Neural cell (in vitro differentiated cells): ENCODE data around the gene CHTF18. TPM values are rescaled to one million over a fixed set of nuclear protein-coding genes. Genes with fewer than 3 reads are reported as not detected.

Source experiments
- H2AFZ ChIP-seq: fragments of 200-600, 300-800 bp; sonication (generic), shearing (Covaris generic); 2 replicates; pipeline ENCODE4 v1.6.0; 2014; ENCODE audit warnings: low read depth, mild to moderate bottlenecking, antibody characterized with exemption, low read length, moderate library complexity
- H3F3A ChIP-seq: fragments of 200-600 bp; shearing (Covaris generic); 2 replicates; pipeline ENCODE4 v1.6.1; 2016; ENCODE audit warnings: mild to moderate bottlenecking, moderate library complexity, mixed read lengths, antibody characterized with exemption, low read length; ENCODE audit not compliant: insufficient read depth, poor library complexity, severe bottlenecking
- H3K27ac ChIP-seq: fragments of 200-600, 300-800 bp; sonication (generic), shearing (Covaris generic); 2 replicates; pipeline ENCODE4 v1.5.1; 2014; ENCODE audit warnings: mild to moderate bottlenecking, low read length, moderate library complexity
- H3K27me3 ChIP-seq: fragments of 300-800, 200-600 bp; sonication (generic), shearing (Covaris generic); 2 replicates; pipeline ENCODE4 v1.6.0; 2014; ENCODE audit warnings: mild to moderate bottlenecking, low read depth, low read length, moderate library complexity; ENCODE audit not compliant: insufficient read depth
- H3K36me3 ChIP-seq: fragments of 300-800, 200-600 bp; sonication (generic), shearing (Covaris generic); 2 replicates; pipeline ENCODE4 v1.5.1; 2014; ENCODE audit warnings: mild to moderate bottlenecking, antibody characterized with exemption, low read length, moderate library complexity; ENCODE audit not compliant: insufficient read depth
- H3K4me2 ChIP-seq: fragments of 300-800, 200-600 bp; sonication (generic), shearing (Covaris generic); 2 replicates; pipeline ENCODE4 v1.6.0; 2014; ENCODE audit warnings: mild to moderate bottlenecking, low read length
- H3K4me3 ChIP-seq: fragments of 300-800, 200-600 bp; sonication (generic), shearing (Covaris generic); 2 replicates; pipeline ENCODE4 v1.5.1; 2014; ENCODE audit warnings: mild to moderate bottlenecking, low read length, moderate library complexity
- H3K79me2 ChIP-seq: fragments of 200-600 bp; shearing (Covaris generic); replicated peaks from 2 replicates; pipeline ENCODE4 v1.6.0; 2014; ENCODE audit warnings: mild to moderate bottlenecking, low read length, moderate library complexity; ENCODE audit not compliant: insufficient read depth
- H3K9ac ChIP-seq: fragments of 300-800, 200-600 bp; sonication (generic), shearing (Covaris generic); 2 replicates; pipeline ENCODE4 v1.6.1; 2016; ENCODE audit warnings: mild to moderate bottlenecking, low read length, mixed read lengths
- H3K9me2 ChIP-seq: fragments of 200-600 bp; shearing (Covaris generic); 2 replicates; pipeline ENCODE4 v1.6.1; 2016; ENCODE audit warnings: mild to moderate bottlenecking, low read length, mixed read lengths; ENCODE audit not compliant: insufficient read depth
- H3K9me3 ChIP-seq: fragments of 200-600, 300-800 bp; sonication (generic), shearing (Covaris generic); 2 replicates; pipeline ENCODE4 v1.6.1; 2016; ENCODE audit warnings: mild to moderate bottlenecking, mixed run types, low read length, moderate library complexity, mixed read lengths
- H4K20me1 ChIP-seq: fragments of 200-600 bp; shearing (Covaris generic); 2 replicates; pipeline ENCODE4 v1.6.1; 2016; ENCODE audit warnings: mild to moderate bottlenecking, mixed run types; ENCODE audit not compliant: insufficient read depth
- CTCF ChIP-seq: fragments of 450-650 bp; IDR thresholded peaks from 2 replicates; pipeline ENCODE4 v1.5.1; 2014; ENCODE audit warnings: antibody characterized with exemption, mild to moderate bottlenecking, moderate library complexity; ENCODE audit not compliant: poor library complexity, severe bottlenecking
- EP300 ChIP-seq: fragments of 450-650 bp; conservative IDR thresholded peaks from 2 replicates; pipeline ENCODE4 v1.6.1; 2014; ENCODE audit warnings: antibody characterized with exemption, mild to moderate bottlenecking, moderate library complexity; ENCODE audit not compliant: poor library complexity, severe bottlenecking
- EZH2 ChIP-seq: fragments of 200-600, 300-800 bp; shearing (Covaris generic), sonication (generic); IDR thresholded peaks from 2 replicates; pipeline ENCODE4 v1.6.1; 2014; ENCODE audit warnings: antibody characterized with exemption, low read length, borderline replicate concordance, mild to moderate bottlenecking; ENCODE audit not compliant: insufficient read depth, poor library complexity, severe bottlenecking
- MXI1 ChIP-seq: fragments of 450-650 bp; conservative IDR thresholded peaks from 2 replicates; pipeline ENCODE4 v1.6.1; 2014; ENCODE audit warnings: antibody characterized with exemption, mild to moderate bottlenecking; ENCODE audit not compliant: poor library complexity, severe bottlenecking
- POLR2AphosphoS5 ChIP-seq: IDR thresholded peaks from 2 replicates; pipeline ENCODE4 v1.6.1; 2012
- RAD21 ChIP-seq: fragments of 450-650 bp; conservative IDR thresholded peaks from 2 replicates; pipeline ENCODE4 v1.6.1; 2014; ENCODE audit warnings: antibody characterized with exemption, mild to moderate bottlenecking, moderate library complexity
- SMC3 ChIP-seq: fragments of 450-650 bp; conservative IDR thresholded peaks from 2 replicates; pipeline ENCODE4 v1.6.1; 2014; ENCODE audit warnings: antibody characterized with exemption, mild to moderate bottlenecking, moderate library complexity; ENCODE audit not compliant: poor library complexity
- TAF1 ChIP-seq: IDR thresholded peaks from 2 replicates; pipeline ENCODE4 v1.6.1; 2012; ENCODE audit warnings: low read depth
- polyA plus RNA-seq: library from polyadenylated mRNA; depleted of rRNA; stranded (reverse); fragments of >200 nt; gene quantifications from 2 replicates; pipeline ENCODE4 v1.2.3, GENCODE V29; 2014
- TF ChIP-seq, protein P1 (sequence below): IDR thresholded peaks from 2 replicates; pipeline ENCODE4 v1.6.1; 2012; ENCODE audit warnings: borderline replicate concordance

The CHTF18 gene
- polyA plus RNA-seq, 1 donor from 2014 or later: 31.2 TPM

DNA sequence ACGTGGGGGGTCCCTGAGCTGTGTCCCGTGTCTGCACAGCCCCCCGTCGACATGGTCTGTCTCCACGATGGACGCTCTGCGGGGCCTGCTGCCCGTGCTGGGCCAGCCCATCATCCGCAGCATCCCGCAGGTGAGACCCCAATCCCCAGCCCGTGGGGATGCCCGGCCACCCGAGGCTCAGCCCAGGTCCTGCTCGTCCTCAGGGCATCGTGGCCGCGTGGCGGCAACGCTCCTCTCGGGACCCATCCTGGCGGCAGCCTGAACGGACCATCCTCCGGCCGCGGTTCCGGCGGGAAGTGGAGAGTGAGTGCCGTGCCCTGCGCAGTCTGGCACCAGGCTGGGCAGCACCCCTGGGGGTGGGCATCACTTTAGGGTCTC lies 22.9 kb upstream of the CHTF18 start:
- Histone ChIP-seq H3K9me2 (no peaks in the 10 kb centered on the region), H4K20me1 (no peaks in the 10 kb centered on the region), H2AFZ (no peak overlapping the region), H3K27ac (no peak overlapping the region), H3K79me2 (no peaks in the 10 kb centered on the region), H3K4me3 (no peak overlapping the region), H3K27me3 (no peaks in the 10 kb centered on the region), H3K9me3 (no peaks in the 10 kb centered on the region), H3K4me2 (no peak overlapping the region), H3K36me3 (no peaks in the 10 kb centered on the region), H3K9ac (no peak overlapping the region), H3F3A (no peaks in the 10 kb centered on the region)
- TF ChIP-seq, protein P1, sequence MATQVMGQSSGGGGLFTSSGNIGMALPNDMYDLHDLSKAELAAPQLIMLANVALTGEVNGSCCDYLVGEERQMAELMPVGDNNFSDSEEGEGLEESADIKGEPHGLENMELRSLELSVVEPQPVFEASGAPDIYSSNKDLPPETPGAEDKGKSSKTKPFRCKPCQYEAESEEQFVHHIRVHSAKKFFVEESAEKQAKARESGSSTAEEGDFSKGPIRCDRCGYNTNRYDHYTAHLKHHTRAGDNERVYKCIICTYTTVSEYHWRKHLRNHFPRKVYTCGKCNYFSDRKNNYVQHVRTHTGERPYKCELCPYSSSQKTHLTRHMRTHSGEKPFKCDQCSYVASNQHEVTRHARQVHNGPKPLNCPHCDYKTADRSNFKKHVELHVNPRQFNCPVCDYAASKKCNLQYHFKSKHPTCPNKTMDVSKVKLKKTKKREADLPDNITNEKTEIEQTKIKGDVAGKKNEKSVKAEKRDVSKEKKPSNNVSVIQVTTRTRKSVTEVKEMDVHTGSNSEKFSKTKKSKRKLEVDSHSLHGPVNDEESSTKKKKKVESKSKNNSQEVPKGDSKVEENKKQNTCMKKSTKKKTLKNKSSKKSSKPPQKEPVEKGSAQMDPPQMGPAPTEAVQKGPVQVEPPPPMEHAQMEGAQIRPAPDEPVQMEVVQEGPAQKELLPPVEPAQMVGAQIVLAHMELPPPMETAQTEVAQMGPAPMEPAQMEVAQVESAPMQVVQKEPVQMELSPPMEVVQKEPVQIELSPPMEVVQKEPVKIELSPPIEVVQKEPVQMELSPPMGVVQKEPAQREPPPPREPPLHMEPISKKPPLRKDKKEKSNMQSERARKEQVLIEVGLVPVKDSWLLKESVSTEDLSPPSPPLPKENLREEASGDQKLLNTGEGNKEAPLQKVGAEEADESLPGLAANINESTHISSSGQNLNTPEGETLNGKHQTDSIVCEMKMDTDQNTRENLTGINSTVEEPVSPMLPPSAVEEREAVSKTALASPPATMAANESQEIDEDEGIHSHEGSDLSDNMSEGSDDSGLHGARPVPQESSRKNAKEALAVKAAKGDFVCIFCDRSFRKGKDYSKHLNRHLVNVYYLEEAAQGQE: no peak
- TF ChIP-seq POLR2AphosphoS5 (no peak), MXI1 (no peak), EP300 (no peak), RAD21 (no peak), TAF1 (no peak), EZH2 (no peak), SMC3 (no peak), CTCF (no peak)

- H3K36me3 ChIP-seq: no peaks in the 10 kb centered on the region
- no peak overlapping the region for H3K27ac ChIP-seq
- TF ChIP-seq POLR2AphosphoS5 (no peak), RAD21 (no peak), CTCF (no peak), SMC3 (no peak), TAF1 (no peak), EZH2 (no peak), EP300 (no peak)
- TF ChIP-seq, protein P1: no peak
- H3K9ac ChIP-seq: no peak overlapping the region
- H3F3A ChIP-seq: no peaks in the 10 kb centered on the region
- no peaks in the 10 kb centered on the region for H3K79me2 ChIP-seq
- no peaks in the 10 kb centered on the region for H3K9me3 ChIP-seq
- H3K4me3 ChIP-seq: no peak overlapping the region
- no peaks in the 10 kb centered on the region for H3K9me2 ChIP-seq
- H4K20me1 ChIP-seq: no peaks in the 10 kb centered on the region
- no peaks in the 10 kb centered on the region for H3K27me3 ChIP-seq
- no peak overlapping the region for H2AFZ ChIP-seq
- H3K4me2 ChIP-seq: no peak overlapping the region
These were observed 22.2 kb upstream of the CHTF18 start for GRCh38 chr16:766008-766819.
